Eye (tissue), 1 donor: ENCODE data around the gene OGA.
"Not testable (repeated sequence)": the region's sequence is repeated elsewhere in the genome, so short reads cannot be mapped to it uniquely, and the experiment has no call there.

ENCODE experiments used
- DNase-seq: peaks from one replicate; pipeline ENCODE4 v3.0.0-alpha.2; 2015

Gene OGA

GRCh38 chr10:101793526-101793925 is 24.7 kb downstream of the OGA start:
- DNase-seq: no peak

- no peak for DNase-seq
Observed at GRCh38 chr10:101789686-101790085, 28.6 kb downstream of the OGA start.

GRCh38 chr10:101789231-101789630 is 29.0 kb downstream of the OGA start:
- DNase-seq: not testable (repeated sequence)

GRCh38 chr10:101785801-101786200 is 32.4 kb downstream of the OGA start:
- DNase-seq: no peak

- DNase-seq: no peak
Observed at GRCh38 chr10:101784558-101784957, 33.7 kb downstream of the OGA start.

- no peak for DNase-seq
Observed at GRCh38 chr10:101783736-101784118, 34.5 kb downstream of the OGA start.

- peak; percentile 94 for DNase-seq
Observed at GRCh38 chr10:101782811-101783735, 35.2 kb downstream of the OGA start, which contains the start of gene NPM3. Gene NPM3, minus strand, starts transcription at chr10:101783446. Its CDS starts 56 bp downstream, at chr10:101783390.

GRCh38 chr10:101781984-101782810 is 36.0 kb downstream of the OGA start:
- DNase-seq: no peak

GRCh38 chr10:101781655-101781983 is 36.6 kb downstream of the OGA start:
- no peak for DNase-seq

- DNase-seq: peak; percentile 85
Observed at GRCh38 chr10:101780818-101781654, 37.2 kb downstream of the OGA start.

- no peak for DNase-seq
Observed at GRCh38 chr10:101780187-101780817, 37.9 kb downstream of the OGA start.

- peak; percentile 92 for DNase-seq
Observed at GRCh38 chr10:101779544-101780186, 38.6 kb downstream of the OGA start.

- DNase-seq: peak; percentile 78
Observed at GRCh38 chr10:101778781-101779543, 39.3 kb downstream of the OGA start.

GRCh38 chr10:101778151-101778780 is 40.0 kb downstream of the OGA start:
- no peak for DNase-seq

- DNase-seq: no peak
Observed at GRCh38 chr10:101777619-101778145, 40.6 kb downstream of the OGA start.

GRCh38 chr10:101776161-101776817 is 42.0 kb downstream of the OGA start:
- DNase-seq: peak; percentile 28

- peak; percentile 37 for DNase-seq
Observed at GRCh38 chr10:101775273-101776160, 42.7 kb downstream of the OGA start, which contains the start of gene FGF8. Gene FGF8, minus strand, starts transcription at chr10:101776114. Its CDS starts 214 bp downstream, at chr10:101775900.

GRCh38 chr10:101774589-101775272 is 43.5 kb downstream of the OGA start:
- peak; percentile 40 for DNase-seq
